A172 (cell line): ENCODE data around the gene NTM. TPM values are rescaled to one million over a fixed set of nuclear protein-coding genes. Genes with fewer than 3 reads are reported as not detected.

Source experiments
- DNase-seq: peaks from one replicate; pipeline ENCODE4 v3.0.0-alpha.2; 2015; ENCODE audit warnings: low spot score
- total RNA-seq: library from RNA; depleted of rRNA; stranded (reverse); fragments of >200 nt; shearing (Covaris generic); gene quantifications from 2 replicates; pipeline ENCODE4 v1.2.3, GENCODE V29; 2014

NTM gene
- total RNA-seq, 1 experiment from 2014 or later: 1.4 TPM

DNA sequence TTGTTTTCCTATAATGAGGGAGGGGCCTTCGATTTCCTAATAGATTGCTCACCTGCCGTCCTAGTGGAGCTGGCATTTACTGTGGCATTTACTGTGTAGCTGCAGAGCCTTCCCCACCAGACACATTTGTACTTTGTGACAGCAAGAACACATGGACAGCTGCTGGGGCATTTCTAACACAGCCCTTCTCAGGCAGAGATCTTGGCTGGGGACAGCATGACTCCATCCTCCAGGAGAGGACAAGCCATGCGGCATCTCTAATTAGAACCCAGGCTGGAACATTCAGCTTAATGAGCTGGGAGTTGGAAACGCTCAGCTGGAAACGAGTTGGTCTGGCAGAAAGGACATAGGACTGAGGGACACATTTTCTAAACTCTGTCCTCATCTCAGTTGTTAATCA, 887.5 kb downstream of the NTM start:
- DNase-seq: no peak

DNA sequence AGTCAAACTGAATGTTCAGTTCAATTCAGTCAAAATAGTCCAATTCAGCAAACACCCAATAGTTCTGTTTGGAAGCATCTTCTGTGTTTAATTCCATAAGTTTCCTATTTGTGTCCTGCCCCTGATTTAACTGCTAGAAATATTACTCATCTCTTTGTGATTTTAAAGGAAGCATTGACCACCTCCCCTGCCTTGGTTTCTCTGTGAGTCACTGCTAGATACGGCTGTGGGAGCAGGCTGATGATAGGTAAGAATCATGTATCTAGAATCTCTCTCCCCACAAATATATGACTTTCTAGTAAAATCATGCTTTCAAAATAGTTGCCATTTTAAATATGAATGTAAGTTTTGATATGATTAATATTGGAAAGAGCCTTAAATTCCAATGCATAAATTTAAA, 888.5 kb downstream of the NTM start:
- DNase-seq: no peak

DNA sequence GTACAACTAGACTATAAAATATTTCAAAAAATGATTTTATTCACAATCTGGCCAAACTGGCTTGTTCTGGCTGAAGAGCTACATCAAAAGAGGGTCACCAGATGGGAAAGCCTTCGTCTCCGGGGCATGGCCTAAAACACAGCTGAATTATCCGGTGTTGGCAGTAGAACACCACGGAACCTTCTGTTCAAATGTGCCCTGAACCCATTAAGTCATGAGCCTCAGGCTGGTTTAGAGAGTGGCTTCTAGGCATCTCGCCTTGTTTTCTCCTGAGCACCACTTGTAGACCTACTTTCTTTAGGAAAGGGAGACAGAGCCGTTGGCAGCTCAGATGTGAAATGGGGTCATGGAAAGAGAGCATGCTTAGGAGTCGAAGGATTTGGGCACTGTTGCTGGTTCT, 890.2 kb downstream of the NTM start:
- DNase-seq: no peak

DNA sequence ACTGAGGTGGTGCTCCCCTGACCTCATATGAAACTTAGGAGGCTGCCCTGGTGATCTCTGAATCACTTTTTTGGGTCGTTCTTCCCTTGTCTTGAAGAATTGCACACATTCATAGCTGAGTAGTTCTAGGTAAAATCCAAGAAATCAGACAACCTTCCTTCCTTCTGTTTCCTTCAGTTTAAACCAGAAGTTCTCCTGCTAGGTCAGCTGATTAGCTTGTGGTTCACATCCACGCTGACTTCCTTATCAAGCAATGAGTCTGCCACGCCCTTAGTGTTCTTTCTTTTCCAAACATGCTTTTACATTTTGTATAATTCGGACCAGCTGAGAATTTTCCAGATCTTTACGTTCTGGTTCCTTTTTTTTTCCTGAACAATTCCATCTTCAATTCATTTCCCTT, 892.8 kb downstream of the NTM start:
- DNase-seq: no peak

DNA sequence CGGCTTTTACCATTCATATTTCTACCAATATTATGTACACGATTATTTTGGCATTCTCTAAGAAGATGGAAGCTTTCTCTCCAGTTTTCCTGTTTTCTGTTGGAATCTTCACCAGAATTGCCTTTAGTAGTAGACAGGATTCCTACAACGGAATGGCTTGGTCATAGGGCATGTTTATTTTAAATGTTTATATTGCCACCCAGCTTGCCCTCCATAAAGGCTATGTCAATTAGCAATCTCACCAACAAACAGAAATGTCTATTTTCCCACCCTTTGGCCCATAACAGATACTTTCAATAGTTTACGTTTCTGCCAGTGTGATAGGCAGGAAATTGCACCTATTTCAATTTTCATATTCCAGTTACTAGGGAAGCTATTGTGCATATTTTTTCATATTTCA, 893.5 kb downstream of the NTM start:
- no peak for DNase-seq

DNA sequence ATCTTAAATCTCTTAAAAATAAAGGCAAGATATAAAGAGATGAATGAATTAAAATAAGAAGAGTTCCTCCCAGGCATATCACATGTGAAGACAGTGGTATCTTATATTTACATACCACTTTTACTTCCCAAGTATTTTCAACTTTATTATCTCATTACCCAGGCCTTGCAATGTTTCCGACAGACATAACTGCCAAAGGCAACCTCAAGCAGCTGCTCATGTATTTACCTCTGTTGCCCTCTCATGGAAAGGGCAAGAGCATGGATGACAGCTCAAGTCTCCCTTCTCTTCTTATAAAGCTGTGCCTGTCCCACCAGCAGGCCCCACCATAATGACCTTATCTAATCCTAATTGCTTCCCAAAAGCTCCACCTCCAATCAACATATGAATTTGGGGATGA, 894.2 kb downstream of the NTM start:
- no peak for DNase-seq

DNA sequence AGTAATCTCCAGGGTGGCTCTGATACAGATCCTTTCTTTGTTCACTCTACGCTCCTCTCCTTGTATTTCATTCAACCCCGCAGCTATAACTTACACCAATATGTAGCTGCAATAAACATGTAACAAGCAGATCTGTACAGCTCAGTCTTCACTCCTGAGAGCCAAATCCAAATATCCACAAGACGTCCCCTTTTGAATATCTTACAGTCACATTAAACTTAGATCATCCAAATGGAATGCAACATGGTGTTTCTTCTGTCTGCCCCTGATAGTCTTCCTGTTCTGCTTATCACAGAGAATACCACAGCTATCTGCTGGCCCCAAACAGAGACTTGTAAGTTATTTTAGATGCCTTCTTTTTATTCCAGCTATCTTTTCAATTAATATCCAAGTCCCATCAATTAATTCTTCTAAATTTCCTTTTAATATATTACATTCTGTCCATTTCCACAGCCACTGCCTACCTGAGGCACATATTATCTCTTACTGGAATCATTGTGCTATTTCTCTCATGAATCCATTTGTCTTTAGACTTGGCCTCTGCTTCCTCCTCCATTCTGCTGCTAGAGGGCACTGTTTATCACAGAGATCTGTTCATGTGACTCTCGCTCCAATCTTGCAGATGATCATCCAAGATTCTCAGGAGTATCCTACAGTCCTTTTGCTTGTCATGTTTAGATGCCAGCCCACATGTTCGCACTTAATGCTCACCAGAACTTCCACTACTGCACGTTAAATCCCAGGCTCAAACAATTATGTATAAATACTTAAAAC, 908.6 kb downstream of the NTM start:
- peak; percentile 24 for DNase-seq

DNA sequence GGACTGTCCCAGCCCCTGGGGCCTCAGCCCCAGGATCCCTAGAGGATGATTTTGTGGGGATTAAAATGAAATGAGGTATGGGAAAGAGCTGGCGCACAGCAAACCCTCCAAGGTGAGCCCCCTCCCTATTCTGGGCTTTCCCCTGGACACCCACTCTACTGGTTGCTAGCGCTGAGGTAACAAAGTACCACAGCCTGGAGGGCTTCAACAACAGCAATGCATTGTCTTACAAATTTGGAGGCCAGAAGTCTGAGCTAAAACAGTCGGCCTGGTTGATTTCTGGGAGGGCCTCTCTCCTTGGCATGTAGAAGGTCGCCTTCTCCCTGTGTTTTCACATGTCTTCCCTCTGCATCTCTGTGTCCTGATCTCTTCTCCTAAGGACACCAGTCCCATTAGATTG, 913.6 kb downstream of the NTM start:
- DNase-seq: no peak

DNA sequence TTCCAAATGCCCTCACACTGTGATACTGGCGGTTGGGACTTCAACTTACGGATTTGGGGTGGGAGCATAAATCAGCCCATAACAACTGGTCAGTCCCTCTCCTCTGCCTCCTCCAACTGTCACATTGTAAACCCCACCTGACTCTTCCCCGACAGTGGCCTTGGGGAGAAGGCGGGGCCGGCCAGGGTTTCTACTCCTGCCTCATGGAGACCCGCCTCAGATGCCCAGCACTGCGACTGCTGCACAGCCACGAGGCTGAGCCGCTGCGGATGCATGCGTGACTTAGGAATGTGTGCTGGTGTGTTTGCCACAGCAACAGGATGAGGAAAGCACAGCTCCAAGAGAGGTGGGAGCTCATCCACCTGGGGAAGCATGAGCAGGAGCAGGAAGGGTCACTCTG, 914.2 kb downstream of the NTM start:
- DNase-seq: no peak

DNA sequence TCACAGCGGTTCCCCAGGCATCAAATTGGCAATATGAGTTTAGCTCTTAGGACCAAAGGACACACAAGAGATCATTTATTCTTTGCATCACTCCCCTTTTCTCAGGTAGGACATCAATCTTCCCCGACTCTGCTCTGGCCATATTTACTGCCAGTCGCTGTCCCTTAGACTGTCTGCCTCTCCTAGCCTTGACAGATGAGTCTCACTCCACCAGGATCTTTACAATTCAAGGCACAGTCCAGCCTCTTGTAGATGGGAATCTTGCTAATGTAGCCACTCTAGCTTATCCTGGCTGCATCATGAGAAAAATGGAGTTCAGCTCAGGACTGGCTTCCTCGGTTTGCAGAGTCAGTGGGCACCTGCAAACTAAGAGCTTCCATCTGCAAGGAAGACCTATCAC, 915.2 kb downstream of the NTM start:
- DNase-seq: no peak

DNA sequence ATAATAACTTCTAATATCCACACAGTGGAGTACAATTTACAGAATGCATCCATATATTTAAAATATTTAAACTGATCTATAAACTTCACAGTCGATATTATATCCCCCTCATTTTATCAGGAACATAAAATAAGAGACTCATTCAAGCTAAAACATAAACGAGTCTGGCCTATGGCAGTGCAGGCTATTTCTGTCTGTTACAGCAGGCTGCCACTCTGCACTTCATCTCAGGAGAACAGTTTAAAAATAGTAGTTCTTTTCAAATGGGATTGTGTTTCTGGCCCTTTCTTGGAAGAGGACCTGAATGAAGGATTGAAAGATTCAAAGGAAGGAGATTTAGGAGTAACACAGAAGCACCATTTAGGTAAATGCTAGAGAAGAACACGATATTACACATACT, 915.7 kb downstream of the NTM start:
- DNase-seq: no peak

DNA sequence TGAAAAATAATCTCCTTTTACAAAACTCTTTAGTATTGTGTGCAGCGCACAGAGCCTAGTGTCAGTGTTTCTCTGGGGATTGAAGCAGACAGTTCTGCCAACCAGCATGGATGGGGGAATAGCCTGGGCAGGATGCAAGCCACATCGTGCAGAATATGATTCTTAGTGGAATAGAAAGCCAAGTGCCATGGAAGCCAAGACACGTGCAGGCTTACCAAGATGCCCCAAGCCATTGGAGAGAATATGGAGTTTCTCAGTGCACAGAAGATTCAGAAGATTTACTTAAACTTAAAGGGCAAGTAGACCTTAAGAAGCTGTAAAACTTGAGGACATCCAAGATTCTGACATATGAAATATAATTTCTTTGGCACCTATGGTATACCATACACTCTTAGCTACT, 917.6 kb downstream of the NTM start:
- DNase-seq: no peak

DNA sequence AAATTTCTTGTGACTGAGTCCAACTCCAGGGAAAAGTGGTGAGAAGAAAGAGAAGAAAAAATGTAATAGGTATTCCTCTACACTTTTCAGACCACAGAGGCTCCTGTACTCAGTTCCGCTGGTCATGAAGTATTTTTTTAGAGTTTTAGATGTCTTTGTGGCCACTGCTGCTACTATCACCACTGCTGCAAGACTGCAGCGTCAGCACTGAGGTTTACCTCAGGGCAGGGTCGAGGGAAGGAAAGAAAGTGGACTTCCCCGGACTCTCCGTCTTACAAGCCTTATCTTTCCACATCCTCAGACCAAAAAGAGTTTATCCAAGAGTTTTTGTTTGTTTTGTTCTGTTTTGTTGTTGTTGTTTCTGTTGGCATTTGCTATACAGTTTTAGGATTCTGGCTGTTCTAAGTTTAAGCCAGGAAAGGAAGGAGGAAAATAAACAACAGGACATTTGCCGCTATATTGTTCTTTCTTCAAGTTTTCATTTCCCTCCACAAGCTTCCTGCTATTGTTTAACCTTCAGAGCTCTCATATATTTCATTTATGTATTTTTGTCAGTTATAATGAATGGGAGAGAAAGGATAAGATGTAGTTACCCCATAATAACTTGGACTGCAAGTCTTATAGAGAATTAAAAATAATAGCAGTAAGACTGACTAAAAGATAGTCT, 919.3 kb downstream of the NTM start:
- DNase-seq: no peak

DNA sequence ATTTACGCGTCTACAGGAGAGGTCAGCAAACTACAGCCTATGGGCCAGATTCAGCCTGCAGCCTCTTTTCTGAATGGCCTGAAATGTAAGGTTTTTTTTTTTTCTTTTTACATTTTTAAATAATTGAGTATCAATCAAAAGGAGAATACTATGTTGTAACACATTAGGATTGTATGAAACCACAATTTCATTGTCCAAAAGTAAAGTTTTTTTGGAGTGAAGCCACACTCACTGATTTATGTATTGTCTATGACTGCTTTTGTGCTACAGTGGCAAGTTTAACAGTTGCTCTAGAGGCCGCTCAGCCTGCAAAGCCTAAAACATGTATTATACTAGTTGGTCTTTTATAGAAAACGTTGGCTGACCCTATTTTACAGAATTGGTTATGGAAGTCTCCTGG, 923.2 kb downstream of the NTM start:
- no peak for DNase-seq

DNA sequence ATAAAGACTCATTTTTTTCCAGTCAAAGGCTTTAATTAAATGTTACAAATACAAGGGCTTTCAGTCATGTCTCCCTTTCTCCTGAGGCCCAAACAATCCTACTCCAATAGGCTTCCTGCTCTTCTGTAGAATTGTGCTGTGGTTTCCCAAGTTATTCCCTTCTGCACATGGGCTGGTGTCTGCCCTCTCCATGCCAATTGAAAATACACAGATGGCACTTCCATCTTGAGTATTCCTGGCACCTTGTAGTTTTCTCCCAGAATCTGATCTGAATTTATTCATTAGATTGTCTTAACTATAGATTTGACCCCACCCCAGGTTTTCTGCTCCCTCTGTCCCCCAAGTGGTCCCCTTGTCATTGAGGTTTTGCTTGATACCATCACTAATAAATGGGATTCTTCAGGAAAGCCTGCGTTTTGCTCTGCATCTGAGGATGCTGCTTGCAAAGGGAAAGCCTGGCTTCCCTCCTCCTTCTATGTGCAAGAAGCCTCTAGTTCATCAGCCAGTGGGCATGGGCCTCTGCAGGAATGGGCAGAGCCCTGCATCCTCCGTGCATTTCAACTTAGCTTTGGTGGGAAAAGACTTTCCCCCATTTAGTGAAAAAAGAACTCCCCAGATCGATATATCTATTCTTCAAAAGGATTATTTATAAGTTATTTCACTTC, 926.7 kb downstream of the NTM start:
- no peak for DNase-seq

DNA sequence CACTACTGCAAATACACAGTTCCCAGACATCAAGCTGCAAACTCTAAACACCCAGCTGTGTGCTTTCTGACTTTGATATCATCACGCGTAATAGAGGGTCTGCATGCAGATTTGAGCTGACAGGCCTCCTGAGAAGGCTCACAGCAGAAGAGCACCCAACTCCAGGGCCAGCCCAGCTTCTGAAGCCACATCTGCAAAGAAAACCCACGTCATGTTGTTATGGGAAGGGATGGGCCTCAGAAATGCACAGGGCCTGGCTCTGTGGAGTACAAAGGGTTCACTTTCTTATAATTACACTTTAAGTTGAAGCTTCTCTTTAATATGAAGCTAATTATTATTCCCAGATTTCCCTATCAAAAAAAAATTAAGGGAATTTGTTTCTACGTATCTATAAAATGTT, 927.9 kb downstream of the NTM start:
- no peak for DNase-seq

DNA sequence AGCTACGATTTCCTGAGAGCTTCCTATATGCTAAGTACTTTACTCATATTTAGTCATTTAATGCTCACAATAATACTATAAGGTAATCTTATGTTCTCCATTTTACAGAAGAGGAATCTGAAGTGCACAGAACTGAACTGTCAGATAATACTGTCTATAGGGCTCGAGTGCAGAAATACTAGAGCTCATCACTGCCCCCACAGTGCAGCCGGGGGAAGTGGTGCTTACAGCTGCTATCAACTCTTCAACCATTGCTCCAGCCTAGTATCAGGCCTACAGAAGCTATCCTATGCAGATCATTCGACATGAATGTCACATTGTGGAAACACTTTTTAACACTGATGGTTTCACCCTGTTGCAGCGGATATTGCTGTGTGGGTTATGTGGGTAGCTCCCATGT, 929.9 kb downstream of the NTM start:
- no peak for DNase-seq

DNA sequence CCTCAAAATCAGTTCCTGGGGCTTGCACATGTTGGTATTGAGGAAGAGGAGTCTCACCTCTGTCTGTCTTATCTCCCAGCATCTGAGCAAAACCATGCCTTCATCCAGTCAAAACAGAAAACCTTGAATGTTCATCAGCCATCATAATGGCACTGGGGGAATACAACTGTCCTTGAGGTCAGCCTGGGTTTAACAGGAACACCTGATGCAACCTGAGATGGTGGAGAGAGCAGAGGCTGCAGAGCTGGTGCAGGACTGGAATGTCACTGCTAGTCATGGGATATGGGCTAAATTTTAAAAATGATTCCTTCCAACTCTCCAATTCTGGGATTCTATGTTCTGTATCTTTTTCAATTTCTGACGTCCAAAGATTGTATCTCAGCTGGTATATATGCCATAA, 931.0 kb downstream of the NTM start:
- DNase-seq: no peak

DNA sequence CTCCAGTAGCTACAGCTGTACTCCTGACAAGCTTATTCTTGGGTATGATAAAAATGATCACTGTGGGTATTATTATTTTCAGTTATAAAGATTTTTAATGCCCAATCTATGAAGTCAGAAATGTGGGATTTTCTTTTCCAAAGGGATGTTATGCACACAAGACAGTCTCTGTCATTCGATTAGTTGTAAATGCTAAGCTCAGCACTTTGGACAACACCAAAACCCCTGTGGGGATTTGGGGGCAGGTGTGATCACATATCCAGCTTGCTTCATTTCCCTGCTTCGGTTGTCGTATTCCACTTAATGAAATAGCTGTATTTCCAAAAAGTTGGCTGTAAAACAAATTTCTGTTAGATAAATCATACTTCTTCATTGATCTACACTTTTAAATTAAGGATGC, 931.5 kb downstream of the NTM start:
- no peak for DNase-seq

DNA sequence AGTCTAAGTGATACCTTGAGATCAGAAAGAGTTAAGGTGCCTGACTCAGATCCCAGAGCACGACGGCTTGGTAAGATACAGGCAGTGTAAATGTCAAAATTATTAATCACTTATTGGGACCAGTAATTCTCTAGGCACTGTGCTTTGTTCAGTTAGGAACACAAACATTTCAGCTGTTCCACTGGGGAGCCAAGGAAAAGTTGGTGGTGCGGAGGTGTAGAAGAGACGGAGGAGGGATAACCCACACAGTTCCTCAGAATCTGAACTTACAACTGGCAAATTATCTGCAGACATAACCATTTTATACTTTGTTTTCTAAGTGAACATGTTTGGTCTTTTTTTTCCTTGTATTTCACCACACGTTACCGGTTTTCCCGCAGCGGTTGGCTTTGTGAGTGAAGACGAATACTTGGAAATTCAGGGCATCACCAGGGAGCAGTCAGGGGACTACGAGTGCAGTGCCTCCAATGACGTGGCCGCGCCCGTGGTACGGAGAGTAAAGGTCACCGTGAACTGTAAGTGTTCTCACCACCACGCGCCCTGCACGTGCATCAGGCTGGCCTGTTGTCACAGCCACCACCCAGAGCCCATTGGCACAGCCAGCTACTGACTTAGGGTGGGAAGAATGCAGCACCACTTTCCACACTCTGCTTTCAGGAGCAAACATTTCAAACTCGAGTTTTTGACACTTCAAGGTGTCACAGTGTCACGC, 937.0 kb downstream of the NTM start:
- DNase-seq: no peak

DNA sequence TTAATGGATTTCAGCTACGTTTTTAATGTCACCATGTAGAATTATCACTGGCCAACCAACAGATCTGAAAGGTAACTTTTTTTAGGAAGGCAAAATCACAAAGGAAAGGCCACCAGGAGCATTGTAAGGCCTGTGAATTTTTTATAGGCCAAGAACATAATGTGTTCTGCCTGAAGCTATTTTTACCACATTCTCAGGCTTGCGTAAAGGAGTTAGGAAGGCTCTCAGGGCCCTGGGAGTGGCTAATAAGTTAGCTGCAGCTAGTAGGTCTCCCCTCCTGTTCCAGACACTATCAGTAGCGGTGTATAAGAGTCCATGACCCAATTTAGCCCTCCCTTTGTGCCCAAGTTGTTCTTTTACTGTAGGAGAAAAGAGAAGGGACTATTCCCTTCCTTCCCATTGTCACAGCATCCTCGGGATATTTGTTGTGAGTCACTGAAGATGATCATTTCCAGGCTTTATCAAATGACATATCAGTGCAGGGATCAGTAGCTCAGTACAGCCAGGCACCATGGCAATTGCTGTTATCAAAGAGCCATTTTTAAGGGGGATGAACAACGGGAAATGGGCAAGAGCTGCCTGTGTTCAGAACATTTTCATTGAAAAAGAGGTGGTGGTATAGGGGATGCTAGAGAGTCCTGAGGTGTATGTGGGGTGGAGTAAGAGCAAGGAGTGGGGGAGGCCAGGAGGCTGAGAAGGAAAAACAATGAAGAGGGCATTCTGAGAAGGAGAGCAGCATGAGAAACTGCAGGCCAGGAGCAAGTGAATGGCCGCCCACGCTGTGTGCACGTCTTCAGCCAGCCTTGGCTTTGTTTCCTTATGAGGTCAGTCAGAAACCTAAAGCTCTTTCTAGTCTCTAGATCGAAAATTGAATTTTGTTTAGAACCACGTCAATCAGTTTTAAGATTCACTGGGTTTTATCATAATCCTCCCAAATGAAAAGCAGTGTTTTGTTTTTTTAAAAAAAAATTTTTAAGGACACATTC, 940.3 kb downstream of the NTM start:
- no peak for DNase-seq
